Skeletal muscle satellite cell (primary cell): ENCODE data around the gene MBD3.

ENCODE experiments used
- H3K27me3 ChIP-seq: 2 replicates; pipeline ENCODE4 v1.7.0; 2013; ENCODE audit warnings: low read length; ENCODE audit not compliant: control insufficient read depth, insufficient read depth
- H3K36me3 ChIP-seq: 2 replicates; pipeline ENCODE4 v1.7.0; 2013; ENCODE audit warnings: mild to moderate bottlenecking, control low read depth, low read length; ENCODE audit not compliant: insufficient read depth
- H3K4me1 ChIP-seq: 2 replicates; pipeline ENCODE4 v1.7.0; 2013; ENCODE audit warnings: low read length; ENCODE audit not compliant: control insufficient read depth, insufficient read depth
- H3K4me2 ChIP-seq: 2 replicates; pipeline ENCODE4 v1.7.0; 2013; ENCODE audit warnings: mild to moderate bottlenecking, low read length
- H3K4me3 ChIP-seq: 2 replicates; pipeline ENCODE4 v1.7.0; 2013; ENCODE audit warnings: low read length
- H3K9ac ChIP-seq: 2 replicates; pipeline ENCODE4 v1.7.0; 2013; ENCODE audit warnings: mild to moderate bottlenecking, low read depth, low read length, moderate library complexity
- H3K9me3 ChIP-seq: replicated peaks from 2 replicates; pipeline ENCODE4 v1.7.0; 2013; ENCODE audit warnings: mild to moderate bottlenecking, control low read depth, low read length

Gene MBD3

DNA sequence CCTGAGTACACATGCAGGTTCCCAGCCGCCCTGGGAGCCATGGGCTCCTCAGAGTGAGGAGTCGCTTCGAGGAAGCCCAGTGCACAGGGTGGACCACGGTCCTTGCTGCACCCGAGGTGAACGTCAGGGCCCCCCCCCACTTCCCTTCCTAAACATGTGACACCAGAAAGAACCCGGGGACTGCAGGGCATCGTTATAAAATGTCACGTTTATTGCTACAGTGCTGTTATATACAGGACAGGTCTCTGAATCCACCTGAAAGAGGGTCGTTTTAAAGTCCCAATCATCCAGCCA lies 16.4 kb upstream of the MBD3 start:
- H3K9ac ChIP-seq = no peak overlapping the region
- peaks cover 13% of the 10 kb centered on the region for H3K4me1 ChIP-seq
- H3K27me3 ChIP-seq = no peaks in the 10 kb centered on the region
- H3K4me3 ChIP-seq = no peak overlapping the region
- no peaks in the 10 kb centered on the region for H3K9me3 ChIP-seq
- no peak overlapping the region for H3K4me2 ChIP-seq
- H3K36me3 ChIP-seq = peaks cover 41% of the 10 kb centered on the region

DNA sequence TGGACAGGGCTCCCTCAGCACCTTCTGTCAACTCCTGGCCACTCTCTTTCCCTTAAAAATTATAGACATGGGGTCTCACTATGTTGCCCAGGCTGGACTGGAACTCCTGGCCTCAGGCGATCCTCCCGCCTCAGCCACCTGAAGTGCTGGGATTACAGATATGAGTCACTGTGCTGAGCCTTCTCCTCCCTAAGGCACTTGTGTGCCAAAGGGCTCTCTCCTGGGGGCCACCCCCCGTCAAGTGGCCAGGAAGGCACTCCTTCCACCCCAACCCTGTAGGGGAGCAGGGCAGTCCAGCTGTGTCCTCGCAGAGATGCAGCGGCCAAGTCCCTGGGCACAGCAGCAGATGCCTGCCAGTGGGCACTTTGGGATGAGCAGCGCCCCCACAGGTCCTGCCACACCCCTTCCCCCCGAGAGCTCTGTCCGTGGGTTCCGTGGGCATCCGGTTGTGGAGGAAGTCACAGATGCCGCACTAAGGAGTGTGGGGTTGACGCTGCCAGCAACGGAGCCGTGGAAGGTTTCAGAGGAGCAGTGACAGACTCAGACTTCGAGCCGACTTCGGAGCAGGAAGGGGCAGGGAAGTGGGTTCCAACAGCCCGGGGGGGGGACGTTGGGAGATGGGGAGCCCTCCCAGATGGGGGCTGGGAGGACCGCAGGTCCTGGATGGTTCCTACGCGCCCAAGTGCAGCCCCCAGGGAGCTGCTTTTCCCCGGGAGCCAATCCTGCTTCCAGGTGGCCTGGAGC lies 15.9 kb upstream of the MBD3 start:
- Histone ChIP-seq H3K4me2 (no peak overlapping the region), H3K9me3 (no peaks in the 10 kb centered on the region), H3K27me3 (no peaks in the 10 kb centered on the region), H3K9ac (no peak overlapping the region), H3K4me1 (peaks cover 13% of the 10 kb centered on the region), H3K4me3 (no peak overlapping the region), H3K36me3 (peaks cover 36% of the 10 kb centered on the region)

DNA sequence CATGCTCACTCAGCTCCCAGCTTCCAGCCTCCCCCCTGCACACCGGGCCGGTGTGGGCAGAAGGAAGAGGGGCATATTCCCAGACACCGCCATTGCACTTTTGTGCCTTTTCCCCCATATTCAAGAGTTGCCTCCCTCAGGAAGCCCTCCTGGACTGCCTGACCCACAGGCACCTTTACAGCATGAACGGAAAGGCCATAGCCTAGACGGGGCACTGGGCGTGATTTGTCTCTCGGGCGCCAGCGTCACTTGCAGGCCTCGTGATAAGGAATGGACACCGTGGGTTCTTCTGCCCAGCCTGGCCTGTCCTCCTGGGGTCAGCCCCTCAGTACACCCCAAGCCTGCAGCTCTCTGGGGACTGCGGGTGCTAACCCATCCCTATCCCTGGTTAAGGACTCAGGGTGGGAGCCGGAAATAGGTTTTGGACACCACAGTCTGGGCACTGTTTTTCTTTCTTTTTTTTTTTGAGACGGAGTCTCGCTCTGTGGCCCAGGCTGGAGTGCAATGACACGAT lies 13.5 kb upstream of the MBD3 start:
- Histone ChIP-seq H3K4me3 (peak overlapping the region; percentile 88), H3K4me1 (peaks cover 13% of the 10 kb centered on the region), H3K9ac (peak overlapping the region; percentile 98), H3K4me2 (peak overlapping the region; percentile 100), H3K27me3 (no peaks in the 10 kb centered on the region), H3K9me3 (no peaks in the 10 kb centered on the region), H3K36me3 (peaks cover 29% of the 10 kb centered on the region)

DNA sequence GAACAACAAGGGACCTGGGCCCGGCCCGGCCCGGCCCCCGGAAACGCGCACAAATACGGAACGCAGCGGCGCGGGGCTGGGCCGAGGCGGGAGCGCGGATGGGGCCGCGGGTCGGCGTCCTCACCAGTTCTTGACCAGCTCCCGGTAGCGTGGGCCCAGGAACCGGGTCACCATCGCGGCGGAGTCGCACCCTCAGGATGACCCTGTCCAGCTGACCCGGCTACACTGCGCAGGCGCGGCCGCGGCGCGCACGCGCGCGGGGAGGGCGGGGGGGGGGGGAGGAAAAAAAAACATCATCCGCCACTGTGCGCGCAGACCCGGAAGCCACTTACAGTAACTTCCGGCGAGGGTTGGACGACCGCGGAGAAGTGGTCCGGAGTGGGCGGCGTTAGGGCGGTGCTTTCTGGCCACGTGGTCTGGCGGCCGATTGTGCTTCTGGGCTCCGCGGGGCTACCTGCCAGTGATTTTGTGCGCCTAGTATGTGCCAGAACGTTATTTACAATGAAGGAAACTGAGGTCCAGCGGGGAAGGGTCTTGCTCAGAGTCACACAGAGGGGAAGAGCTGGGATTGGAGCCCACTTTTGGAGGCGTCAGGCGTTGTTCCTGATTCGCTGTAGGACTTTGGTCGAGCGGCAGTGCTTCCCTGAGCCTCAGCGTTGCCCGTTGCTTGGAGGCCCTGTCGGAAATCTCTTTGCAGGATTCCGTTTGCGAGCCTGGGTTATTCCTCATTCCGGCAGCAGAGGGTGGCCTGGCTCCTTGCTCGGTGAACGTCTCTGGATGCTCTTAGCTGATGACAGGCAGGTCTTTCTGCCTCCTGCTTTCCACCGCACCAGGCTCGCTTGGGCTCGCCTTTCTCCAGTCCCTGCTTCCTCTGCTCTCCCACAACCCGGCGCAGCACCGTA lies 12.8 kb upstream of the MBD3 start, which contains the start of gene UQCR11:
TSS of gene UQCR11 (minus strand) at position 227 of the 902 bp plus-strand sequence. CDS start at position 174, 53 bp downstream.
- H3K4me2 ChIP-seq = peak within 1 kb of the TSS; percentile 100
- H3K36me3 ChIP-seq = peaks cover 26% of the 10 kb centered on the region
- H3K9ac ChIP-seq = peak within 1 kb of the TSS; percentile 98
- H3K27me3 ChIP-seq = no peaks in the 10 kb centered on the region
- peak within 1 kb of the TSS; percentile 88 for H3K4me3 ChIP-seq
- peaks cover 13% of the 10 kb centered on the region for H3K4me1 ChIP-seq
- no peaks in the 10 kb centered on the region for H3K9me3 ChIP-seq

DNA sequence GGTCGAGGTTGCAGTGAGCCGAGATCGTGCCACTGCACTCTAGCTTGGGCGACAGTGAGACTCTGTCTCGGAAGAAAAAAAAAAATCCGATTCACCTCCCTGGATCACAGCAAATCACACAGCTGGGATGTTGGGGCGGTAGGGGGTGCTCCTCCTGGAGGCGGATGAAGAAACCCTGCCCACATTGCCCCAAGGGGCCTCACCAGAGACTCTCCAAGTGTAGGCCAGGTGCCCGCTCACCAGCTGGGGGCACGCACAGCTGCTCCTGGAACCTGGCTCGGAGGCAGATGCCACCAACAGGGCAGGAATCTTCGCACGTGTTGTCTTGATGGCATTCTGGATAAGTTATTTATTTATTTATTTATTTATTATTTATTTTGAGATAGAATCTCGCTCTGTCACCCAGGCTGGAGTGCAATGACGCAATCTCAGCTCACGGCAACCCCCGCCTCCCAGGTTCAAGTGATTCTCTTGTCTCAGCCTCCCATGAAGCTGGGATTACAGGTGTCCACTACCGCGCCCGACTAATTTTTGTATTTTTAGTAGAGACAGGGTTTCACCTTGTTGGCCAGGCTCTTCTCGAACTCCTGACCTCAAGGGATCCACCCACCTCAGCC lies 9.5 kb upstream of the MBD3 start:
- peaks cover 9% of the 10 kb centered on the region for H3K4me1 ChIP-seq

DNA sequence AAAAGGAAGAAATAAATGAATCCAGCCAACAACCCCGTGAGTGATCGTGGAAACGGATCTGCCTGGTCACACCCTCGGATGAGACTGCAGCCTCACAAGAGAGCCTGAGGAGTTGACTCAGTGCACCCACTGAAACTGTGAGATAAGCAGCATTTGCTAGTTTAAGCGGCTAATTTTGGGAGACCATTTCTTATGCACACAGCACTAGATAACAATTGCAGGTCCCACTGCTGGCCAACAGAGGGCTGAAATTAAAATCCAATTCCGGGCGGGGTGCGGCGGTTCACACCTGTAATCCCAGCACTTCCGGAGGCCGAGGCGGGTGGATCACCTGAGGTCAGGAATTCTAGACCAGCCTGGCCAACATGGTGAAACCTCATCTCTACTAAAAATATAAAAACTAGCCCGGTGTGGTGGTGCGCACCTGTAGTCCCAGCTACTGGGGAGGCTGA lies 9.0 kb upstream of the MBD3 start:
- Histone ChIP-seq H3K9ac (no peak overlapping the region), H3K27me3 (no peaks in the 10 kb centered on the region), H3K36me3 (peaks cover 41% of the 10 kb centered on the region), H3K4me1 (peaks cover 8% of the 10 kb centered on the region), H3K4me2 (no peak overlapping the region), H3K9me3 (no peaks in the 10 kb centered on the region), H3K4me3 (no peak overlapping the region)

More for the DNA sequence above, 9.5 kb upstream of the MBD3 start:
- Histone ChIP-seq H3K9ac (no peak overlapping the region), H3K27me3 (no peaks in the 10 kb centered on the region), H3K4me3 (no peak overlapping the region), H3K36me3 (peaks cover 35% of the 10 kb centered on the region), H3K4me2 (no peak overlapping the region), H3K9me3 (no peaks in the 10 kb centered on the region)

DNA sequence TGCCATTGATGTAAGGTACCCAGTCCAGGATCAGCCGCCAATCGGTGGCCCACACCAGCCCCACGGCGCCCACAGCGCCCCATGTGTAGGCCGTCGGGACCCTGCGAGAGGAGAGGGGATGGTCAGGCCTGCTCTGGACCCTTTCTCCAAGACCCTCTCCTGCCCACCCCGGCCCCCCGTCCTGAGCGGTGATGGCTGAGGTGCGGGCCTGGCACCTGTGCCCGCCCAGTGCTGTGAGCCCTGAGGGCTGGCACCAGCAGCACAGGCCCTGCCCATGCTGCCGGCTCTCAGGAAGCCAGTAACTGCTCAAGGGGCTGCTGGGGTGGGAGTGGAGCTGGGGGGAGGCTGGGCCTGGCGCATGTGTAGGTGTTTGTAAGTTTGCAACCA lies 6.8 kb upstream of the MBD3 start:
- no peak overlapping the region for H3K4me2 ChIP-seq
- no peaks in the 10 kb centered on the region for H3K27me3 ChIP-seq
- no peaks in the 10 kb centered on the region for H3K4me1 ChIP-seq
- H3K9ac ChIP-seq = no peak overlapping the region
- H3K4me3 ChIP-seq = no peak overlapping the region
- no peaks in the 10 kb centered on the region for H3K9me3 ChIP-seq
- H3K36me3 ChIP-seq = peaks cover 46% of the 10 kb centered on the region

DNA sequence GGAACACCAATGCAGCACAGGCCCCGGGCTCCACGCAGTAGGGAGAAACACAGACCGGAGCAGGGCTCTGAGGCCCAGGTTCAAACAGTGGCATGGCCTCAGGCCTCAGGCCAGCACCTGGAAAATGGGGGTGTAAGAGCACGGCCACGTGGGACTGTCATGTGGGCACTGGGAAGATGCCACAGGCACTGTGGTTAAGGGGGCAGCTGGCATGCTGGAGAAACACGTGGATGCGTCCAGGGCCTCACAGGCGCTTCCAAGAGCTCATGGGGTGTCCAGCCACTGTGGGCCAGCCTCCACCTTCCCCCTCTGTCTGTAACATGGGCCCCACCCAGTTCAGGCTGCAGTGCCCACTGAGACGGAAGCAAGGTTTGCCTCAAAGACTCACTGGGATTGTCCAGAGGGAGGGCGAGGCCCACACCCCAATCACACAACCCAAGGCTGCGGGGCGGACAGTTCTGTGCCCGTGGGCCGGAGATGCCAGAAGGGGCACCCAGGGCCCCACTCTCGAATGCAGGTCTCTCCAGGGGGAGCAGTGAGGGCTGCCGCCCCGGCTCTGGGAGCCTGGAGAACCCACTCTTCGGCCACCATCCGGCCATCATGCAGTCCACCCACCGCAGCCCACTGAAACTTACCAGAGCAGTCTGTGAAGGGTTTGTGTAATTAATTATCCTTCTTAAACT lies 6.3 kb upstream of the MBD3 start:
- H3K4me1 ChIP-seq = no peaks in the 10 kb centered on the region
- H3K4me2 ChIP-seq = no peak overlapping the region
- no peak overlapping the region for H3K9ac ChIP-seq
- H3K4me3 ChIP-seq = no peak overlapping the region
- H3K36me3 ChIP-seq = peaks cover 46% of the 10 kb centered on the region
- no peaks in the 10 kb centered on the region for H3K9me3 ChIP-seq
- H3K27me3 ChIP-seq = no peaks in the 10 kb centered on the region

DNA sequence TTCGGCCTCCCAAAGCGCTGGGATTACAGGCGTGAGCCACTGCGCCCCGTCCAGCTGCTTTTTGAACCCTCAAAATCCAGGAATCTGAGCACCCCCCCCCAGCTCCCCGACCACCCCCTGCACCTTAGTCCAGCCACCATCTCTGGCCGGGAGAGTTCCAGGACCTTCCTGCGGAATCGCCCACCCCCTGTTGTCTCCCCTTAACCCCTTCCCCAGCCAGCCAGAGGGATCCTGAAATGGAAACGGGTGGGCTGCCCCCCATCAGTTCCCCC lies 772 bp upstream of the MBD3 start:
- no peaks in the 10 kb centered on the region for H3K27me3 ChIP-seq
- peaks cover 19% of the 10 kb centered on the region for H3K4me1 ChIP-seq
- peak overlapping the region; percentile 93 for H3K4me2 ChIP-seq
- no peaks in the 10 kb centered on the region for H3K9me3 ChIP-seq
- peaks cover 29% of the 10 kb centered on the region for H3K36me3 ChIP-seq
- H3K9ac ChIP-seq = peak overlapping the region; percentile 91
- peak overlapping the region; percentile 81 for H3K4me3 ChIP-seq

DNA sequence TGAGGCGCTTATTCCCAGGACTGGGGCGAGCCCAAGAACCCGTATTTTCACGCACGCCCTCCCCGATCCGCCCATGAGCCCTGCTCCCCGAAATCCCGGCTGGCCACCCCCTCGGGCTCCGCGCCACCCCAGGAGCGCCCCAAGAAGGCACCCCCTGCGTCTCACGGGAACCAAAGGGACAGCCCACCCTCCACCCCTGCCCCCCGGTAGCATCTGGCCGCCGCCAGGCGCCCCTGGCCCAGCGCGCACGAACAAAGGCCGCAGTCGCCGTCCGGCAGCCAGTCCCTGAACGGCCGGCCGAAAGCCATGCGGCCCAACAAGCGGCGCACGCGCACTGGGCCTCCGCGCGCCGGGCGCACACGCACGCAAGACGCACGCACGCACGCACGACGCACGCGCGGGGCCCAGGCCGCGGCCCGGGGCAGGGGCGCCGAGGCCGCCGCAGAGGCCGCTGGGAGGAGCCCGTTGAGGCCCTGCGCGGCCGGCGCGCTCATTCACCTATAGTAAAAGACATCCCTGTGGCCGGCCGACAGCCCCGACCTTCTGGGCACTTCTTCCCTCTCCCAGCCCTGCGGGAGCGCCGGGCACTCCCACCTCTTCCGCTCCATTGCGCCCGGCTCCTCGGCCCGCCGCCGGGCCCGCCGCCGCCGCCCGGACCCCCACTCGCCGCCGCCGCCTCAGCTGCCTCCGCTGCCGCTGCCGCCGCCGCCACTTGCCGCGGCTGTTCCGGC lies 476 bp downstream of the MBD3 start:
- Histone ChIP-seq H3K4me1 (peaks cover 28% of the 10 kb centered on the region), H3K9ac (peak overlapping the region; percentile 96), H3K36me3 (peaks cover 19% of the 10 kb centered on the region), H3K4me3 (peak overlapping the region; percentile 81), H3K9me3 (no peaks in the 10 kb centered on the region), H3K27me3 (no peaks in the 10 kb centered on the region), H3K4me2 (peak overlapping the region; percentile 97)
